AG20443 (cell line): ENCODE data around the gene VSIG10L.

Experiments used
- DNase-seq: peaks from one replicate; pipeline ENCODE4 v3.0.0; 2012; ENCODE audit warnings: low spot score, mixed read lengths

VSIG10L gene

GRCh38 chr19:51338563-51339312 is 3.2 kb downstream of the VSIG10L start:
- peak; percentile 93 for DNase-seq

GRCh38 chr19:51337861-51338562 is 3.9 kb downstream of the VSIG10L start:
- DNase-seq = no peak

GRCh38 chr19:51337141-51337860 is 4.6 kb downstream of the VSIG10L start:
- no peak for DNase-seq

- DNase-seq = no peak
Observed at GRCh38 chr19:51333836-51334460, 8.0 kb downstream of the VSIG10L start.

- DNase-seq = no peak
Observed at GRCh38 chr19:51331716-51332115, 10.2 kb downstream of the VSIG10L start.

- no peak for DNase-seq
Observed at GRCh38 chr19:51331193-51331592, 10.7 kb downstream of the VSIG10L start.

GRCh38 chr19:51330366-51330765 is 11.6 kb downstream of the VSIG10L start:
- DNase-seq = no peak

GRCh38 chr19:51329411-51329810 is 12.5 kb downstream of the VSIG10L start:
- no peak for DNase-seq

GRCh38 chr19:51327066-51328001 is 14.6 kb downstream of the VSIG10L start:
- DNase-seq = peak; percentile 88

GRCh38 chr19:51326216-51327065 is 15.5 kb downstream of the VSIG10L start:
- DNase-seq = no peak

GRCh38 chr19:51325161-51325976 is 16.6 kb downstream of the VSIG10L start:
- DNase-seq = no peak

- DNase-seq = no peak
Observed at GRCh38 chr19:51324167-51324481, 17.8 kb downstream of the VSIG10L start.

- DNase-seq = no peak
Observed at GRCh38 chr19:51323481-51324166, 18.3 kb downstream of the VSIG10L start.

GRCh38 chr19:51321799-51322198 is 20.1 kb downstream of the VSIG10L start:
- no peak for DNase-seq

- DNase-seq = no peak
Observed at GRCh38 chr19:51320280-51320657, 21.7 kb downstream of the VSIG10L start.

GRCh38 chr19:51319649-51320279 is 22.2 kb downstream of the VSIG10L start:
- no peak for DNase-seq

- no peak for DNase-seq
Observed at GRCh38 chr19:51318687-51319648, 23.0 kb downstream of the VSIG10L start.
